Spleen (tissue), 11 donors: Measurements from ENCODE around the gene TEX29. TPM values are rescaled to one million over a fixed set of nuclear protein-coding genes. Genes with fewer than 3 reads are reported as not detected.

Source experiments
- DNase-seq: peaks from one replicate; pipeline ENCODE4 v3.0.0-alpha.2; 2020
- H3K27ac ChIP-seq, 8 donors: fragments of 200-600 bp; sonication (generic) in 7 of 8; 1 replicate in 4 of 8; 2 replicates in 4 of 8; pipeline versions ENCODE4 v1.5.0 to v1.8.0; 2016 to 2021; ENCODE audit warnings: inconsistent platforms in 4 of 8, mild to moderate bottlenecking in 4 of 8, moderate library complexity in 1 of 8
- H3K27me3 ChIP-seq, 7 donors: fragments of 200-600 bp; sonication (generic) in 6 of 7; replicated peaks in 1 of 7; 1 replicate in 4 of 7; 2 replicates in 3 of 7; pipeline versions ENCODE4 v1.5.0 to v1.8.0; 2016 to 2021; ENCODE audit warnings: inconsistent platforms in 3 of 7, mild to moderate bottlenecking in 1 of 7
- H3K36me3 ChIP-seq, 6 donors: fragments of 200-600 bp; sonication (generic) in 5 of 6; 1 replicate in 4 of 6; 2 replicates in 2 of 6; pipeline versions ENCODE4 v1.5.0 to v1.8.0; 2016 to 2021; ENCODE audit warnings: inconsistent platforms in 2 of 6
- H3K4me1 ChIP-seq, 6 donors: fragments of 200-600 bp; sonication (generic) in 5 of 6; 1 replicate in 3 of 6; 2 replicates in 3 of 6; pipeline versions ENCODE4 v1.5.0 to v1.8.0; 2016 to 2021; ENCODE audit warnings: inconsistent platforms in 3 of 6
- H3K4me3 ChIP-seq, 8 donors: fragments of 200-600 bp; sonication (generic) in 7 of 8; 1 replicate in 4 of 8; 2 replicates in 4 of 8; pipeline versions ENCODE4 v1.5.0 to v1.8.0; 2016 to 2021; ENCODE audit warnings: inconsistent platforms in 4 of 8, mild to moderate bottlenecking in 4 of 8, moderate library complexity in 2 of 8
- H3K9me3 ChIP-seq, 8 donors: fragments of 200-600 bp; sonication (generic) in 7 of 8; 1 replicate in 4 of 8; 2 replicates in 4 of 8; pipeline versions ENCODE4 v1.5.0 to v1.8.0; 2016 to 2021; ENCODE audit warnings: inconsistent platforms in 4 of 8
- CTCF ChIP-seq, 11 experiments: fragments of 200-600 bp in 7 of 11; fragments of 450-650 bp in 4 of 11; sonication (generic) in 4 of 11; IDR thresholded peaks in 8 of 11; conservative IDR thresholded peaks in 3 of 11; 1 replicate in 7 of 11; 2 replicates in 4 of 11; pipeline versions ENCODE4 v1.4.0 to v1.8.0; 2016 to 2021; ENCODE audit warnings: antibody characterized with exemption in 11 of 11, inconsistent platforms in 4 of 11, mild to moderate bottlenecking in 1 of 11
- POLR2A ChIP-seq, 3 donors: fragments of 450-650 bp; IDR thresholded peaks; one replicate each; pipeline ENCODE4 v1.5.1; 2017; ENCODE audit warnings: antibody characterized with exemption in 3 of 3, mild to moderate bottlenecking in 1 of 3
- POLR2AphosphoS5 ChIP-seq, 3 donors: sonication (generic); formaldehyde crosslinking; IDR thresholded peaks; one replicate each; pipeline ENCODE4 v1.5.1; 2017; ENCODE audit warnings: antibody characterized with exemption in 3 of 3
- WGBS, 5 donors: extraction: QIAGEN DNeasy Blood & Tissue Kit in 3 of 5; methylation state at CpG; one replicate each; pipeline versions ENCODE4 v1.1.5 to v1.1.7; 2013 to 2018; 5-methylcytosine and 5-hydroxymethylcytosine counted together
- intact Hi-C: fragments of 100-400 bp; cut with DNase I; formaldehyde crosslinking; loops from one replicate; pipeline ENCODE4 v1.15.0; 2023; ENCODE audit warnings: low total_unique reads
- polyA plus RNA-seq, 3 donors: library from polyadenylated mRNA; stranded (reverse); fragments of 200-250 nt; gene quantifications; one replicate each; pipeline ENCODE4 v1.2.1, GENCODE V29; 2013
- total RNA-seq, 7 donors: library from RNA; depleted of rRNA in 3 of 7; stranded (reverse); fragments of >200 nt in 3 of 7; fragmentation: NEBNext Ultra II Directional in 4 of 7; extraction: Animal tissue kit (Norgen Biotek cat#: 25700) in 4 of 7; gene quantifications; one replicate each; pipeline versions ENCODE4 v1.1.0 to v1.2.1, GENCODE V29; 2016 to 2021
- donor health status: healthy with polysubstance abuse.
- donor health status: DM: no; HTN: no; CAD: no; lungs with moderate emphysema.
- donor health status: DM: no; HTN: no; CAD: no.
- donor health status: Bipolar disorder and iron deficiency.
- donor health status: healthy.
- donor health status: DM: no; HTN: no; CAD: no.
- donor health status: DM: yes; HTN: yes; CAD: no.

Gene TEX29
- total and polyA plus RNA-seq, 10 donors: 0.54 to 1.7 (median 0.70) TPM; not detected in 4

GRCh38 chr13:111382411-111382810 lies 62.0 kb downstream of the TEX29 start:
- Histone ChIP-seq H3K4me1 (no peaks in the 10 kb centered on the region), H3K4me3 (no peak overlapping the region), H3K27ac (no peak overlapping the region), H3K27me3 (peaks cover 0 to 34% (median 0%) of the 10 kb centered on the region in 7 donors), H3K36me3 (no peaks in the 10 kb centered on the region), H3K9me3 (peaks cover 0 to 4% (median 0%) of the 10 kb centered on the region in 8 donors)
- WGBS, 5 donors: 23 to 36% (median 33%) methylated on average over 2 of the region's 2 CpGs
- TF ChIP-seq POLR2A (IDR thresholded peaks at IDR 0.05) (no peak), POLR2AphosphoS5 (IDR thresholded peaks at IDR 0.05) (no peak), CTCF (IDR thresholded peaks at IDR 0.05 in 8 of 11, conservative IDR thresholded peaks at IDR 0.05 in 3 of 11) (no peak)
- peak; percentile 28 for DNase-seq
- intact Hi-C loops: no loop called here

- Histone ChIP-seq H3K36me3 (no peaks in the 10 kb centered on the region), H3K4me3 (no peak overlapping the region), H3K4me1 (no peaks in the 10 kb centered on the region), H3K27me3 (peaks cover 0 to 39% (median 0%) of the 10 kb centered on the region in 7 donors), H3K9me3 (peaks cover 0 to 4% (median 0%) of the 10 kb centered on the region in 8 donors), H3K27ac (no peak overlapping the region)
- intact Hi-C loops: no loop called here
- TF ChIP-seq CTCF (IDR thresholded peaks at IDR 0.05 in 8 of 11, conservative IDR thresholded peaks at IDR 0.05 in 3 of 11): no peak
- no peak for TF ChIP-seq POLR2A (IDR thresholded peaks at IDR 0.05)
- TF ChIP-seq POLR2AphosphoS5 (IDR thresholded peaks at IDR 0.05): no peak
- 43 to 50% (median 45%) methylated on average over 2 of the region's 2 CpGs for WGBS, 5 donors
- peak; percentile 31 for DNase-seq
Measured at GRCh38 chr13:111382877-111383276, 62.4 kb downstream of the TEX29 start.

- 70 to 73% (median 72%) methylated on average over 20 to 21 of the region's 21 CpGs for WGBS, 5 donors
- no peak overlapping the region for H3K4me3 ChIP-seq
- no peak overlapping the region for H3K27ac ChIP-seq
- peaks cover 0 to 41% (median 0%) of the 10 kb centered on the region in 7 donors for H3K27me3 ChIP-seq
- no peaks in the 10 kb centered on the region for H3K36me3 ChIP-seq
- TF ChIP-seq POLR2AphosphoS5 (IDR thresholded peaks at IDR 0.05) (no peak), POLR2A (IDR thresholded peaks at IDR 0.05) (no peak), CTCF (IDR thresholded peaks at IDR 0.05 in 8 of 11, conservative IDR thresholded peaks at IDR 0.05 in 3 of 11) (no peak)
- intact Hi-C loops: no loop called here
- peaks cover 0 to 4% (median 0%) of the 10 kb centered on the region in 8 donors for H3K9me3 ChIP-seq
- H3K4me1 ChIP-seq: no peaks in the 10 kb centered on the region
- peak; percentile 58 for DNase-seq
Measured at GRCh38 chr13:111383591-111384440, 63.4 kb downstream of the TEX29 start.

GRCh38 chr13:111384441-111385182 lies 64.2 kb downstream of the TEX29 start:
- no peaks in the 10 kb centered on the region for H3K4me1 ChIP-seq
- intact Hi-C loops: no loop called here
- H3K4me3 ChIP-seq: no peak overlapping the region
- no peaks in the 10 kb centered on the region for H3K36me3 ChIP-seq
- H3K27ac ChIP-seq: no peak overlapping the region
- peak; percentile 25 for DNase-seq
- peaks cover 0 to 40% (median 0%) of the 10 kb centered on the region in 7 donors for H3K27me3 ChIP-seq
- TF ChIP-seq POLR2A (IDR thresholded peaks at IDR 0.05): no peak
- no peak for TF ChIP-seq CTCF (IDR thresholded peaks at IDR 0.05 in 8 of 11, conservative IDR thresholded peaks at IDR 0.05 in 3 of 11)
- no peak for TF ChIP-seq POLR2AphosphoS5 (IDR thresholded peaks at IDR 0.05)
- peaks cover 0 to 4% (median 0%) of the 10 kb centered on the region in 8 donors for H3K9me3 ChIP-seq
- 34 to 42% (median 37%) methylated on average over 11 of the region's 11 CpGs for WGBS, 5 donors
